GM12878 (cell line): Measurements from ENCODE around the gene ZNF777. TPM values are rescaled to one million over a fixed set of nuclear protein-coding genes. Genes with fewer than 3 reads are reported as not detected.

Experiments used
- ATAC-seq: fragments of 200-7000 bp; cut with Tn5 transposase; 3 replicates; pipeline ENCODE4 v1.9.1; 2020; ENCODE audit warnings: mild to moderate bottlenecking, moderate library complexity
- BruUV-seq: library from RNA; stranded (reverse); fragments of 400-500 nt; replicated peaks from 2 replicates; lab custom pipeline; 2021; lab: Mats Ljungman, UMichigan
- CTCF ChIA-PET: fragments of 300-600 bp; sonication (Branson Sonifier 250); formaldehyde crosslinking; extraction: SDS; loops from one replicate; lab custom pipeline; 2021; ENCODE audit warnings: inconsistent platforms; lab: Yijun Ruan, JAX
- POLR2A ChIA-PET: fragments of 350-600 bp; formaldehyde crosslinking; extraction: SDS; loops from one replicate; lab custom pipeline; 2021; ENCODE audit warnings: inconsistent platforms; lab: Charles Lee
- RAD21 ChIA-PET: fragments of 300-600 bp; sonication (Branson Sonifier 250); formaldehyde crosslinking; loops from one replicate; lab custom pipeline; 2023; ENCODE audit warnings: antibody characterized with exemption; ENCODE audit not compliant: unreplicated experiment; lab: Charles Lee
- SMC1A ChIA-PET: fragments of 300-600 bp; sonication (Branson Sonifier 250); formaldehyde crosslinking; loops from one replicate; lab custom pipeline; 2023; ENCODE audit not compliant: unreplicated experiment, uncharacterized antibody; lab: Charles Lee
- DNase-seq: peaks from one replicate; pipeline ENCODE4 v3.0.0-alpha.2; 2011; ENCODE audit warnings: low read depth, low spot score
- FAIRE-seq: peaks from 3 replicates; lab custom pipeline; 2011; peaks lifted over from hg19 to GRCh38; lab: Jason Lieb, UNC
- H2AFZ ChIP-seq: 2 replicates; pipeline ENCODE4 v1.6.0; 2011; ENCODE audit warnings: low read depth, low read length, control low read depth; ENCODE audit not compliant: control insufficient read depth
- H3K27ac ChIP-seq: 2 replicates; pipeline ENCODE4 v1.5.1; 2011; ENCODE audit warnings: control low read depth; ENCODE audit not compliant: control insufficient read depth, insufficient read depth
- H3K27me3 ChIP-seq, 2 experiments: replicated peaks in 1 of 2; 2 replicates each; pipeline versions ENCODE4 v1.6.0 to v1.6.1; 2011; ENCODE audit warnings: low read length in 1 of 2; ENCODE audit not compliant: control insufficient read depth in 2 of 2, insufficient read depth in 2 of 2
- H3K36me3 ChIP-seq, 2 experiments: 2 replicates each; pipeline ENCODE4 v1.5.1; 2011; ENCODE audit warnings: low read length in 1 of 2; ENCODE audit not compliant: control insufficient read depth in 2 of 2, insufficient read depth in 2 of 2
- H3K4me1 ChIP-seq: 2 replicates; pipeline ENCODE4 v1.6.1; 2011; ENCODE audit warnings: mild to moderate bottlenecking, low read length, moderate library complexity, mixed read lengths; ENCODE audit not compliant: control insufficient read depth, insufficient read depth
- H3K4me2 ChIP-seq: 2 replicates; pipeline ENCODE4 v1.6.0; 2011; ENCODE audit warnings: control low read depth; ENCODE audit not compliant: control insufficient read depth, insufficient read depth
- H3K4me3 ChIP-seq: fragments of 200-600 bp; sonication (generic); 2 replicates; pipeline ENCODE4 v1.5.1; 2016
- H3K79me2 ChIP-seq: 2 replicates; pipeline ENCODE4 v1.6.0; 2011; ENCODE audit warnings: low read length; ENCODE audit not compliant: control insufficient read depth, insufficient read depth
- H3K9ac ChIP-seq: 2 replicates; pipeline ENCODE4 v1.8.0; 2011; ENCODE audit warnings: low read length, control low read depth, mixed read lengths; ENCODE audit not compliant: control insufficient read depth, insufficient read depth
- H3K9me3 ChIP-seq: replicated peaks from 3 replicates; pipeline ENCODE4 v1.5.1; 2011; ENCODE audit warnings: mild to moderate bottlenecking, low read length; ENCODE audit not compliant: control insufficient read depth, insufficient read depth
- H4K20me1 ChIP-seq: 2 replicates; pipeline ENCODE4 v1.6.0; 2011; ENCODE audit not compliant: control insufficient read depth, insufficient read depth
- CHD2 ChIP-seq: IDR thresholded peaks from 2 replicates; pipeline ENCODE4 v1.6.1; 2011; ENCODE audit warnings: low read depth, low read length, improper control_type of control experiment, borderline replicate concordance
- ETV6 ChIP-seq, 2 experiments: fragments of 450-650 bp in 1 of 2; IDR thresholded peaks in 1 of 2; conservative IDR thresholded peaks in 1 of 2; 2 replicates each; pipeline ENCODE4 v1.6.1; 2014; ENCODE audit warnings: antibody characterized with exemption in 1 of 2, borderline replicate concordance in 1 of 2, low read depth in 1 of 2, mild to moderate bottlenecking in 1 of 2, moderate library complexity in 1 of 2
- RAD51 ChIP-seq: fragments of 450-650 bp; IDR thresholded peaks from 2 replicates; pipeline ENCODE4 v1.6.1; 2016; ENCODE audit warnings: moderate library complexity, mild to moderate bottlenecking, inconsistent platforms
- SPI1 ChIP-seq: IDR thresholded peaks from 2 replicates; pipeline ENCODE4 v1.6.1; 2011; ENCODE audit warnings: low read depth, mild to moderate bottlenecking, low read length, moderate library complexity, borderline replicate concordance; ENCODE audit not compliant: insufficient read depth
- STAT3 ChIP-seq: IDR thresholded peaks from 2 replicates; pipeline ENCODE4 v1.6.1; 2011; ENCODE audit warnings: low read depth, low read length, improper control_type of control experiment
- ZZZ3 ChIP-seq: IDR thresholded peaks from 2 replicates; pipeline ENCODE4 v1.6.1; 2011; ENCODE audit warnings: low read depth; ENCODE audit not compliant: control insufficient read depth, insufficient read length
- WGBS: methylation state at CpG from one replicate; pipeline ENCODE4 v1.1.6; 2016; ENCODE audit warnings: low lambda C conversion rate; ENCODE audit not compliant: insufficient replicate concordance, insufficient coverage; ENCODE audit errors: missing lambda C conversion rate; 5-methylcytosine and 5-hydroxymethylcytosine counted together
- in situ Hi-C: fragments of 300-500 bp; cut with MboI; formaldehyde crosslinking; loops from 9 replicates; pipeline ENCODE4 v1.14.3; 2018; ENCODE audit warnings: mixed read lengths
- intact Hi-C: fragments of 100-400 bp; cut with micrococcal nuclease; formaldehyde crosslinking; loops from one replicate; pipeline ENCODE4 v1.14.2; 2022; ENCODE audit not compliant: unreplicated experiment
- polyA plus RNA-seq, 11 experiments: library from polyadenylated mRNA; depleted of rRNA in 4 of 11; unstranded in 6 of 11; stranded (reverse) in 5 of 11; fragments of >200 nt; fragmentation: Nextera tagmentation in 4 of 11; fragmentation: Illumina TruSeq in 1 of 11; extraction: Ambion mirVana in 4 of 11; extraction: Trizol in 1 of 11; gene quantifications; 1 replicate in 1 of 11; 2 replicates in 10 of 11; pipeline versions ENCODE4 v1.2.1 to v1.2.3, GENCODE V29; 2011 to 2016; ENCODE audit warnings: inconsistent platforms in 2 of 11, missing spikeins in 2 of 11, low read depth in 1 of 11
- total RNA-seq, 4 experiments: library from RNA; depleted of rRNA in 3 of 4; stranded (reverse); fragments of >200 nt in 3 of 4; fragmentation: Illumina TruSeq in 1 of 4; extraction: Trizol in 1 of 4; gene quantifications; 2 replicates each; pipeline versions ENCODE4 v1.2.1 to v1.2.3, GENCODE V29; 2013 to 2021
- TF ChIP-seq, protein P1 (sequence below): IDR thresholded peaks from 2 replicates; pipeline ENCODE4 v1.6.1; 2011; ENCODE audit warnings: borderline replicate concordance, low read depth, mild to moderate bottlenecking, moderate library complexity, mixed read lengths, low read length; ENCODE audit not compliant: insufficient read depth; ENCODE audit errors: extremely low read length
- TF ChIP-seq, protein P2 (sequence below): fragments of 450-650 bp; IDR thresholded peaks from 2 replicates; pipeline ENCODE4 v1.6.1; 2016; ENCODE audit warnings: mild to moderate bottlenecking, moderate library complexity, borderline replicate concordance
- TF ChIP-seq, protein P3 (sequence below): fragments of 450-650 bp; IDR thresholded peaks from 2 replicates; pipeline ENCODE4 v1.6.1; 2017; ENCODE audit warnings: low read depth, mild to moderate bottlenecking, moderate library complexity

Gene ZNF777
- total and polyA plus RNA-seq, 10 of the 15 experiments (the other 5 are each of a cell fraction or from before 2014, with no cell fraction given) = 0.03 to 16.0 (median 3.7) TPM

DNA sequence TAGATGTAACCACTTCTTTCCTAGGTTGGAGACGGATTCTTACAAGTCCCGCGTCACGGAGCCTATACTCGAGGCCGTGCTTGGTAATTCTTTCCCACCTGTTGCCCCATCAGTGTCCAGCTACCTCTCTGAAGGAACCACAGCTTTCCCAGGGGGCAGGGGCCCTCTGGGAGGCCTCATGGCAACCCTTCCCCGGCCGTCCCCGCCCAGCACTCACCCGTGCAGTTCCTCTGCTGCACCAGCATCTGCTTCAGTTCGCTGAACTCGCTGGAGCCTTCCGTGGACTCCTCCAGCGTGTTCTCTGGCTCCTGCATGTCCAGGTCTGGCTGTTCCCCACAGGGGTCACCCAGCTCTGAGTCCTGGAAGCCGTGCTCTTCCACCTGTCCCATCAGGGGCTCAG, 24.5 kb downstream of the ZNF777 start:
- TF ChIP-seq ZZZ3 (no peak), RAD51 (no peak), STAT3 (no peak), CHD2 (no peak)
- TF ChIP-seq, protein P1, sequence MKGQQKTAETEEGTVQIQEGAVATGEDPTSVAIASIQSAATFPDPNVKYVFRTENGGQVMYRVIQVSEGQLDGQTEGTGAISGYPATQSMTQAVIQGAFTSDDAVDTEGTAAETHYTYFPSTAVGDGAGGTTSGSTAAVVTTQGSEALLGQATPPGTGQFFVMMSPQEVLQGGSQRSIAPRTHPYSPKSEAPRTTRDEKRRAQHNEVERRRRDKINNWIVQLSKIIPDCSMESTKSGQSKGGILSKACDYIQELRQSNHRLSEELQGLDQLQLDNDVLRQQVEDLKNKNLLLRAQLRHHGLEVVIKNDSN = no peak
- ATAC-seq (no peak), FAIRE-seq (no peak), DNase-seq (no peak)
- no peaks in the 10 kb centered on the region for H3K4me1 ChIP-seq
- BruUV-seq = no TSS peak
- no peak overlapping the region for H2AFZ ChIP-seq
- in situ Hi-C loops (no loop called here), intact Hi-C loops (no loop called here)
- no peak overlapping the region for H3K27ac ChIP-seq
- no peak overlapping the region for H3K4me2 ChIP-seq
- H4K20me1 ChIP-seq = no peaks in the 10 kb centered on the region
- H3K9ac ChIP-seq = no peak overlapping the region
- H3K36me3 ChIP-seq = peaks cover 19 to 22% of the 10 kb centered on the region in 2 experiments; a peak in 3 of 4 replicates
- CTCF ChIA-PET = interaction anchor here (1.1 kb wide), 1 partner anchor 9 kb away, joined by 3 read pairs; no protein-coding TSS in a partner anchor
- WGBS = over 99% methylated on average over 15 of the region's 15 CpGs
- SMC1A ChIA-PET = interaction anchor here (0.6 kb wide), 1 partner anchor 55 kb away, joined by 3 read pairs; no protein-coding TSS in a partner anchor
- POLR2A ChIA-PET = no interaction called here
- no peaks in the 10 kb centered on the region for H3K79me2 ChIP-seq
- H3K9me3 ChIP-seq = no peaks in the 10 kb centered on the region
- no peaks in the 10 kb centered on the region for H3K27me3 ChIP-seq
- RAD21 ChIA-PET = no interaction called here
- no peak overlapping the region for H3K4me3 ChIP-seq

DNA sequence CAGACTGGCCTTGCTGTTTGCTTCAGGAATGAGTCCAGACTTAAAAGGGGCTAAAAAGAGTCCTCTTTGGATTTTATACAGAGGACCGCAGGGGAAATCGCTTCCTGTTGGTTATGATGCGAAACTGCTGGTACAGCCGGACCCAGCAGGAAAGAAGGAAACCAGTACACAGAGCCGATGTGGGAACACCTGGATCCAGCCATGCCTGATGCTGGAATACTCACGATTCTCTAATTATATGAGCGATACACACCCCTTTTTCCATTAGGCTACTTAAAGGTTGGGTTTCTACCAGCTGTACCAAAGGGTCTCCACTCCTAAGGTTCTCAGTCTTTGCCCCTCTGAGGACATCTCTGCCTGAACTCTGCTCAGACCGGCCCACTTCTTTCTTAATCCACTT, 27.7 kb downstream of the ZNF777 start:
- SMC1A ChIA-PET = no interaction called here
- no peaks in the 10 kb centered on the region for H4K20me1 ChIP-seq
- H3K4me3 ChIP-seq = no peak overlapping the region
- DNase-seq (no peak), ATAC-seq (no peak), FAIRE-seq (no peak)
- no peaks in the 10 kb centered on the region for H3K4me1 ChIP-seq
- intact Hi-C loops (no loop called here), in situ Hi-C loops (no loop called here)
- no peaks in the 10 kb centered on the region for H3K27me3 ChIP-seq
- RAD21 ChIA-PET = no interaction called here
- H3K27ac ChIP-seq = no peak overlapping the region
- 89% methylated on average over 8 of the region's 8 CpGs for WGBS
- no peak overlapping the region for H3K4me2 ChIP-seq
- POLR2A ChIA-PET = no interaction called here
- no peak overlapping the region for H2AFZ ChIP-seq
- no TSS peak for BruUV-seq
- no peak overlapping the region for H3K9ac ChIP-seq
- no peaks in the 10 kb centered on the region for H3K9me3 ChIP-seq
- no peaks in the 10 kb centered on the region for H3K79me2 ChIP-seq
- CTCF ChIA-PET = no interaction called here
- peaks cover 19 to 20% of the 10 kb centered on the region in 2 experiments; a peak in 3 of 4 replicates for H3K36me3 ChIP-seq
- TF ChIP-seq SPI1 = no peak
- TF ChIP-seq, protein P2, sequence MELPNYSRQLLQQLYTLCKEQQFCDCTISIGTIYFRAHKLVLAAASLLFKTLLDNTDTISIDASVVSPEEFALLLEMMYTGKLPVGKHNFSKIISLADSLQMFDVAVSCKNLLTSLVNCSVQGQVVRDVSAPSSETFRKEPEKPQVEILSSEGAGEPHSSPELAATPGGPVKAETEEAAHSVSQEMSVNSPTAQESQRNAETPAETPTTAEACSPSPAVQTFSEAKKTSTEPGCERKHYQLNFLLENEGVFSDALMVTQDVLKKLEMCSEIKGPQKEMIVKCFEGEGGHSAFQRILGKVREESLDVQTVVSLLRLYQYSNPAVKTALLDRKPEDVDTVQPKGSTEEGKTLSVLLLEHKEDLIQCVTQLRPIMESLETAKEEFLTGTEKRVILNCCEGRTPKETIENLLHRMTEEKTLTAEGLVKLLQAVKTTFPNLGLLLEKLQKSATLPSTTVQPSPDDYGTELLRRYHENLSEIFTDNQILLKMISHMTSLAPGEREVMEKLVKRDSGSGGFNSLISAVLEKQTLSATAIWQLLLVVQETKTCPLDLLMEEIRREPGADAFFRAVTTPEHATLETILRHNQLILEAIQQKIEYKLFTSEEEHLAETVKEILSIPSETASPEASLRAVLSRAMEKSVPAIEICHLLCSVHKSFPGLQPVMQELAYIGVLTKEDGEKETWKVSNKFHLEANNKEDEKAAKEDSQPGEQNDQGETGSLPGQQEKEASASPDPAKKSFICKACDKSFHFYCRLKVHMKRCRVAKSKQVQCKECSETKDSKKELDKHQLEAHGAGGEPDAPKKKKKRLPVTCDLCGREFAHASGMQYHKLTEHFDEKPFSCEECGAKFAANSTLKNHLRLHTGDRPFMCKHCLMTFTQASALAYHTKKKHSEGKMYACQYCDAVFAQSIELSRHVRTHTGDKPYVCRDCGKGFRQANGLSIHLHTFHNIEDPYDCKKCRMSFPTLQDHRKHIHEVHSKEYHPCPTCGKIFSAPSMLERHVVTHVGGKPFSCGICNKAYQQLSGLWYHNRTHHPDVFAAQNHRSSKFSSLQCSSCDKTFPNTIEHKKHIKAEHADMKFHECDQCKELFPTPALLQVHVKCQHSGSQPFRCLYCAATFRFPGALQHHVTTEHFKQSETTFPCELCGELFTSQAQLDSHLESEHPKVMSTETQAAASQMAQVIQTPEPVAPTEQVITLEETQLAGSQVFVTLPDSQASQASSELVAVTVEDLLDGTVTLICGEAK = no peak
- TF ChIP-seq ETV6 (conservative IDR thresholded peaks at IDR 0.05 in 1 of 2, IDR thresholded peaks at IDR 0.05 in 1 of 2; ENCODE audit: borderline replicate concordance in 1 of 2, low read depth in 1 of 2) = no peak
- TF ChIP-seq, protein P3, sequence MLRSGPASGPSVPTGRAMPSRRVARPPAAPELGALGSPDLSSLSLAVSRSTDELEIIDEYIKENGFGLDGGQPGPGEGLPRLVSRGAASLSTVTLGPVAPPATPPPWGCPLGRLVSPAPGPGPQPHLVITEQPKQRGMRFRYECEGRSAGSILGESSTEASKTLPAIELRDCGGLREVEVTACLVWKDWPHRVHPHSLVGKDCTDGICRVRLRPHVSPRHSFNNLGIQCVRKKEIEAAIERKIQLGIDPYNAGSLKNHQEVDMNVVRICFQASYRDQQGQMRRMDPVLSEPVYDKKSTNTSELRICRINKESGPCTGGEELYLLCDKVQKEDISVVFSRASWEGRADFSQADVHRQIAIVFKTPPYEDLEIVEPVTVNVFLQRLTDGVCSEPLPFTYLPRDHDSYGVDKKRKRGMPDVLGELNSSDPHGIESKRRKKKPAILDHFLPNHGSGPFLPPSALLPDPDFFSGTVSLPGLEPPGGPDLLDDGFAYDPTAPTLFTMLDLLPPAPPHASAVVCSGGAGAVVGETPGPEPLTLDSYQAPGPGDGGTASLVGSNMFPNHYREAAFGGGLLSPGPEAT = no peak
